ENCODE measurements around the gene DAW1.
"Not testable (repeated sequence)": the region's sequence is repeated elsewhere in the genome, so short reads cannot be mapped to it uniquely, and the experiment has no call there.

The DAW1 gene

DNA sequence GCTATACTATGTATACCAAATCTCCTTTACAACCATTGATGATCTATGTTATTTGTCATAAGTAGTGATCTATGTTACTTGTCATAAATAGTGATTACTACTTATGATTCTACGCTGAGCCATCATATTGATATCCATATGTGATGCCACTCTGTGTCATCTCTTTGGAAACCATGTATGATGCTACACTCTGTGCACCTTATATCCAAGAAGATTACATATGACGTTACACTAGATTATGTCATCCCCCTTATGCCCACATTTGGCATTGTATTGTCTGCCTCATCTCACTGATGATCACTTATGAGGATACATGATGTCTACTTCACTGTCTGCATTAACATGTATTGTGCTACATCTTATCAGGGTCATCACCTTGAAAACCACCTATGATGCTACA lies 42.9 kb downstream of the DAW1 start:
- no peak for DNase-seq (ENCODE audit: low read depth)

DNA sequence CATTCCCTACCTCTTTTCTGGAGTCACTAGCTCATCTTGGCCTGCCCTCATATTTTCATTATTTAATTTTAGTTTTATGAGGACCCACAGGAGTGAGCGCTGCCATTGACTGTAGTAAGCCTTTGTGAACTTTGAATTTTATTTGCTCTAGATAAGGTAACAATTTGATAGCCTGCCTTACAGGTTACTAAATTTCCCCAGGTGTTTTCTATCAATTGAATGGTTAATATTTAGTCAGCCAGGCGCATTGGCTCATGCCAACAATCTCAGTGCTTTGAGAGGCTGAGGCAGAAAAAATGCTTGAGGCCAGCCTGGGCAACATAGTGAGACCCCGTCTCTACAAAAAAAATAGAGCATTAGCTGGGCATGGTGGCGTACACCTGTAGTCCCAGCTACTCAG lies 50.2 kb downstream of the DAW1 start:
- no peak for DNase-seq (ENCODE audit: low read depth)

DNA sequence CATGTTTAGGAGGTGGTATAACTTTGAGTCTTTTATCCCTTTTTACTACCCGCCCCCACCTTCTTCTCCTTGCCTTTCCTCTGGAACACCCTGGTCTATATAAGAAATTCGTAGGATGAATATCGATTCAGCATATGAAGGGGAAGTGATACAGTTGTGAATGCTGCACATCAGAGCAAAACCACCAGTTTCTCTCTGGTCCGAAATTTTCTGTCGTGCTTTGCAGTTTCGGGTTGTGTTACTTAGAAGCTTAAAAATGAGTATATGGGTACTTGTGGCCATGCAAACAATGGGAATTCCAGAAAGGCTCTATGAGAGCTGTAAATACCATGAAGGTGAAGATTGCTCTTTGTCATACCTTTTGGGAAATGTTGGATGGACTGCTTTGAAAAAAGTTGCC lies 60.6 kb downstream of the DAW1 start:
- DNase-seq (ENCODE audit: low read depth), result no peak

DNA sequence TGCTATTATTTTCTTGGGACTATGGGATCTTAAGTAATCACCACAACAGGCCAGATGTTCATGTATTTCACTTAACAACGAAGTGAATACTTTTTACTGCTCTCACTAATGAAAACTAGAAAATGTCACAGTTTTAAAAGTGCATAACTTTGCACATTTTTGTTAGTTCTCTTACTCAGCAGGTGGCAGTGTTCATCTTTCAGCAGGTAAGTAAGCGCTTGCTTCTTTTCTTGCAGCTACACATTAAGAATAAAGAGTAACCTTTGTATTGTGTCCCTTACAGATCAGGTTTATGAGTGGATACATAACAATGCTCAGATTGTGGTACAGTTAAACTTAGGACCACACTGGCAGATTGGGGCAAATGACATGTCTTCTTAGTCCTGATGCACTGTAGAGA lies 61.0 kb downstream of the DAW1 start:
- DNase-seq (ENCODE audit: low read depth), result no peak

DNA sequence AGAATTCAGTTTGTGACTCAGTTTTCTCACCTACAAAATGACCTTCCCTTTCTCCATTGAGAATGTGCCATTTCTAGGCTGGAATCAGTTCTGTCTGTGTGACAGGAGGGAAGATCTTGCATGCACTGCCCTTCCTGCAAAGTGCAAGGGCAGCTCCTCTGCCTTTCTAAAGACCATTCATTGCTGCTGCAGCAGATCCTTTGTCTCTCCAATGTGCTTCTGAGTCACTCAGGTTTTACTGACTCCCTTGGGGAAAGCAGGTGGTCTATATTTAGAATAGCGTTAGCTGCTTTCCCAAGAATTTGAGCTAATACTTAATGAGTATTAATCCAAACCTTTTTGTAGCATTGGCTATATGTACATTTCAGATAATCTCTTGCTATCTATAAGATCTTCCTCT lies 62.5 kb downstream of the DAW1 start:
- DNase-seq (ENCODE audit: low read depth), result no peak

DNA sequence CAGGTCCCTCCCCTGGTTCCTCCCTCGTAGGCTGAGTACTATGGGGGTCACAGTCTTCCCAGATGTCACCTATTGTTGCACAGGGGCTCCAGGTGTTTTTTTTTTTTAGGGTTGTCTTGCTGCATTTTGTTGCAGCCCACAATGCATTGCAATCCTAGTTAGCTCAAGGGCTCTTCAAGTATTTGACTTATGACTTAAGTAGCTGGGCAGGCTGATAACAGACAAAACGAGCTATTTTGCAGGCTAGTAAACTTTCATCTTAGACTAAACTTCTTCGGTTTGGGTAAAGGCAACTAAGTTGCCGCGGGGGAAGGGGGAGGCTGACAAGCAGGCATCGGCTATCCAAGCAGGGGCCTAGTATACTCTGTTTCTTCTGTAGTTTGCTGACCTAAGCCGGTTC lies 64.8 kb downstream of the DAW1 start:
- not testable (repeated sequence) for DNase-seq (ENCODE audit: low read depth)

DNA sequence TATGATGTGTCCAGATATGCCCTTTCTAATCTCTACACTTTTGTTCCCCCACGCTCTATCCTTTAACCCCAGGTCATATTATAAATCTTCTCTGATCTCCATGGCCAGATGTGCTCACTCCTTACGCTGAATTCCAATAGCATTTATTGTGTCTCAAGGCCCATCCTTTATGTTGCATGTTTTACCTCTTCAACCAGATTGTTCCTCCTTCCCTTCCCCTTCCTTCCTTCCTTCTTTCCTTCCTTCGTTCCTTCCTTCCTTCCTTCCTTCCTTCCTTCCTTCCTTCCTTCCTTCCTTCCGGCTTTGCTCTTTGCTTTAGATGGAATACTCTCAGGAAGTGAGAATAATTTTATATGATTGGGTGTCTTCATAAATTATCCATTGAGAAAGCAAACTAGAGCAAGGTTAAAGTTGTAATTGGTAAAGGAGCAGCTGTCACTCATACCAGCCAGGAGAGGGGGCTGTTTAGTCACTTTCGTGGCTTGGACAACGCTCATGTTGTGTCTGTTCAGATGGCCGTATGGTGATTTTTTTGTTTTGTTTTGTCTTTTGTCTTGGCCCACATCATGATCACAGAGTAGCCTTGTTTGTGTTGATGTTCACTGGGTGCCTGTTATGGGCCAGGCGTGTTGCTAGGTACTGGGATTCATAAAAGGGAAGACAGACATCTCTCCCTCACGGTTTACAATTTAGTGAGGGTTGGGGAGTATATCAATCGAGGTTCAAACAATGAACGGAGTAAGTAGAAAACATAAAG lies 68.0 kb downstream of the DAW1 start:
- DNase-seq (ENCODE audit: low read depth), result no peak

DNA sequence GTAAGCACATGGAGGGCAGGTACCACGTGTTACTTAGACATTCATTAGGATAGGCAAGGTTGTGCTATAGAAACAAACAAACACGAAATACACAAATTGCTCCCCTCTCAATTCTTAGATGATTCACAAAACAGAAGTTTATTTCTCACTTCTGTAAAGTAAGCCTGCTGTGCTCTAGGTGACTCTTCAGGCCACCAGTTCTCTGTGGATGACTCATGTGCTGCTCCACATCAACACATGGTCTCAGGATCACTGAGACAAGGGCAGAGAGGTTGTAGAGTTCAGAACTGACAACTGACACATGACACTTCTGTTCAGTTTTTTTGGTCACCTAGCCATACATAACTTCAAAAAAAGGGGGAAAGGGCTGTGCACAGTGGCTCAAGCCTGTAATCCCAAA lies 70.6 kb downstream of the DAW1 start:
- DNase-seq (ENCODE audit: low read depth), result no peak

DNA sequence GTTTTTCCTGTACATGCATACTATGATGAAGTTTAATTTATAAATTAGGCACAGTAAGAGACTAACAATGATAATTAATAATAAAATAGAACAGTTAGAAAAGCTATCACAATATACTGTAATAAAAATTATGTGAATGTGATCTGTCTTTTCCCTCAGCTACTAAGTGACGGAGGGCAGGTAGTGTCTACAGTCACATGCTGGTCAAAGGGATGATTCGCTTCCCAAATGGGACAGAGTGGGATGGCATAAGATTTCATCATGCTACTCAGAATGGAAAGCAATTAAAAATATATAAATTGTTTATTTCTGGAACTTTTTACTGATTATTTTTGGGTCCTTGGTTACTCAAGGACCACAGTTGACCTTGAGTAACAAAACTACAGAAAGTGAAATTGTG lies 71.5 kb downstream of the DAW1 start:
- no peak for DNase-seq (ENCODE audit: low read depth)

DNA sequence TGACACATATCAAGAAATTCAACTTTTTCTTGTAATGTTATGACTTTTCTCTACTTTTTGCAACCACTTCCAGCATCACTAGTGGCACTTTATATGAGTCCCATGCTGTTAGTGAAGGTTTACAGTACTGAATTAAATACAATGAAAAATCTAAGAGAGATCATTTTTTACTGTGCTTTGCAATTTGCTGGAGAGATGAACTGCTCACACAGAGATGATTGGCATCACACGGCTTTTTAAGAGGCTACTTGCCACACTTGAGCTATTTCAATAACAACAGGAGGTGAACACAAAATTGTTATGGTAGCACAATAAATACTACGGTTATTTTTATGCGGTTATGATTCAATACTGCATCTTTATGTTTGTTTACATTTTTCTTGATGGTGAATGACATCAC lies 88.9 kb downstream of the DAW1 start:
- no peak for DNase-seq (ENCODE audit: low read depth)

DNA sequence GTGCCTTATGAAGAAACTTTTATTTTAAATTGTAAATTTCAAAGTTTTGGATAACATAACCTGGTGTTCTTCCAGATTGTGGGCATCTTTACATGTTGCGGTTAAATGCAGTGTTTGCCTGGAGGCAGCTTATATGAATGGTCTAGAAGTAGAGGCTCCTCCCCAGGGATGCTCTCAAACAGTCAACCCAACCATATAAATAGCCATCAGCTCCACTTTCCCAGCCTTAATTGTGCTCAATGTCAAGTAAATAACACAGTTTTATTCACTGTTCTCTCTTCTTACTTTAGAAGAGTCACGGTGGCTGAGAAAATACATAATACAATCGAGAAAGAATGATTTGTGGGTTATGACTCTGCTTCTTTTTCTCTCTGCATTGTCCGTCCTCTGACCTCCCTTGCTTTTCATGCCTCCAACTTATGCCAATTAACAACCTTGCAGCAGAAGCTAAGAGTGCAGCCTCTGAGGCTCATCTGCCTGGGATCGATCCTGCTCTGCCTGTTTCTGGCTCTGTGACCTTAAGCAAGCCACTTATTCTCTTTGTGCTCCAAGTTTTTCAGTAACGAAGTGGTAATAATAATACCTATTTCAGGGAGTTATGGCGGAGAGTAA lies 100.3 kb downstream of the DAW1 start:
- DNase-seq (ENCODE audit: low read depth), result no peak

DNA sequence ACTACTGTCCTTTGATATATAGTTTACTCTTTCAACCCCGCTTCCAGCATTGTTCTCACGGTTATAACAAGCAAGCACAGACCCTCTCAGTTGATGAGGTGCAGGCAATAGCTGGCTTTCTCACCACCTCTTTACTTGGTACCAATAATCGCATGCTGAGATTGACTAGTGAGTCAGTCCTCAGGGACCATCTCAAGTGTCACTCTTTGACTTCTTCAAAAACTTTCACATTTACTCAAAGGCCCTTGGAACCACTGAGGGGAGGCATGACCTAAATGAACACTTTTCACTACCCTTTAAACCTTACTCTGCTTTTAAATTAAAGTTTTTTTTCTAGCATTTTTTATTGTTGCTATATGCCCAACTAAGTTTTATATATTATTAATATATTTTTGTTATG lies 101.8 kb downstream of the DAW1 start:
- no peak for DNase-seq (ENCODE audit: low read depth)

All from activated T-cell treated with anti-CD3 and anti-CD28 coated beads for 1 hour (primary cell).